Hematopoietic multipotent progenitor cell treated with erythropoietin and hydrocortisone succinate and interleukin-3 and kit ligand, for 4 days (in vitro differentiated cells): ENCODE results near the gene PAX3.

Experiments used
- DNase-seq: peaks from one replicate; pipeline ENCODE4 v3.0.0-alpha.2; 2015

Gene PAX3

GRCh38 chr2:222295368-222296062 is 3.3 kb downstream of the PAX3 start:
- no peak for DNase-seq

GRCh38 chr2:222294996-222295367 is 3.8 kb downstream of the PAX3 start:
- no peak for DNase-seq

GRCh38 chr2:222293660-222294630 is 4.9 kb downstream of the PAX3 start:
- no peak for DNase-seq

- DNase-seq = no peak
Observed at GRCh38 chr2:222292149-222293134, 6.4 kb downstream of the PAX3 start.

- no peak for DNase-seq
Observed at GRCh38 chr2:222291485-222291841, 7.3 kb downstream of the PAX3 start.

- no peak for DNase-seq
Observed at GRCh38 chr2:222290736-222291484, 7.9 kb downstream of the PAX3 start.

- no peak for DNase-seq
Observed at GRCh38 chr2:222290401-222290735, 8.4 kb downstream of the PAX3 start.

GRCh38 chr2:222289278-222290160 is 9.3 kb downstream of the PAX3 start:
- no peak for DNase-seq

GRCh38 chr2:222288590-222289277 is 10.1 kb downstream of the PAX3 start:
- DNase-seq = no peak

- no peak for DNase-seq
Observed at GRCh38 chr2:222287862-222288479, 10.8 kb downstream of the PAX3 start.

GRCh38 chr2:222284466-222284865 is 14.3 kb downstream of the PAX3 start:
- no peak for DNase-seq

GRCh38 chr2:222283634-222284033 is 15.2 kb downstream of the PAX3 start:
- no peak for DNase-seq

- no peak for DNase-seq
Observed at GRCh38 chr2:222281506-222281905, 17.3 kb downstream of the PAX3 start.

- DNase-seq = no peak
Observed at GRCh38 chr2:222280795-222281194, 18.0 kb downstream of the PAX3 start.

GRCh38 chr2:222272446-222273015 is 26.3 kb downstream of the PAX3 start:
- DNase-seq = no peak

GRCh38 chr2:222271854-222272253 is 26.9 kb downstream of the PAX3 start:
- no peak for DNase-seq

GRCh38 chr2:222270396-222270795 is 28.4 kb downstream of the PAX3 start:
- no peak for DNase-seq

- DNase-seq = no peak
Observed at GRCh38 chr2:222269132-222269531, 29.7 kb downstream of the PAX3 start.

- DNase-seq = no peak
Observed at GRCh38 chr2:222268311-222268990, 30.3 kb downstream of the PAX3 start.
